HG03196 (cell line): ENCODE data around the gene TBC1D1.

ENCODE experiments used
- ATAC-seq: cut with Tn5 transposase; IDR thresholded peaks from one replicate; pipeline ENCODE4 v1.9.1; 2021; ENCODE audit not compliant: unreplicated experiment

TBC1D1 gene

GRCh38 chr4:38095691-38096090 lies 204.8 kb downstream of the TBC1D1 start:
- no peak for ATAC-seq

GRCh38 chr4:38097818-38098217 lies 206.9 kb downstream of the TBC1D1 start:
- ATAC-seq: no peak

- ATAC-seq: no peak
These were observed 208.2 kb downstream of the TBC1D1 start for GRCh38 chr4:38099020-38099600.

DNA sequence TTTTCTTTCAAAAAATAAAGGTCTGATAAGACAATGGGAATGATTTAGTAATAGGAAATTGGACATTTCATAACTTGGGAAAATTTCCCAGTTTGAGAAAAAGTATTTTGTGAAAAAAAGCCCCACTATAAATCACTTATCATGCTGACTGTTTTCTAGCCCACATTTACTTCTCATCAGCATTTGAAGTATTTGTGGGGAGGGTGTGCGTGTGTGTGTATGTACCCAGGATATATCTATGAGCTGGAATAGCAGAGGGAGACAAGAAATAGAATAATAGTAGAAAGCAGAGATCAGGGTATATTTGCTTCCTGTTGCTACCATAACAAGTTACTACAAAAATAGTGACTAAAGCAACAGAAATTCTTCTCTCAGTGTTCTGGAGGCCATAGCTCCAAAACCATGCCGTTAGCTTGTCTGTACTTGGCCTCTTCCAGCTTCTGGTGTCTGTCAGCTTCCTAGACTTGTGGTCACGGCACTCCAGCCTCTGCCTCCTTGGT lies 209.1 kb downstream of the TBC1D1 start:
- no peak for ATAC-seq

- no peak for ATAC-seq
These were observed 209.8 kb downstream of the TBC1D1 start for GRCh38 chr4:38100474-38101255.

DNA sequence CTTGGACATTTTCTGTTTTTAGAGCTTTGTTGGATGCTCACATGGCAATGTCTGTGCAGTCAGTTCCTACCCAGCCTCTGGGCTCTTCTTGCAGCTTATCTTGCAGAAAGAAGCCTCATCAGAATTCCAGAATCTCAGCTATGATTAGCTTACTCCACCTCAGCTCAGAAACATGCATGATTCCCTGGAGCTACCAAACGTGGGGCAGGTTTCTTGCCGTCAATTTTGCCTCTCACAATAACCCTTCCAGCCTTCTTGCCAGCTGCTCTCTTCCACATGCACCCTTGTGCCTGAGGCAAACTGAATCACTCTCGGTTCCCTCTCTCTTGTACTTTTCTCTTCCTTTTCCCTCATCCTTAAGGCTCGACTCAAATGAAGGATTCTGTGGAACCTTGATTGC lies 210.7 kb downstream of the TBC1D1 start:
- no peak for ATAC-seq

GRCh38 chr4:38102957-38103588 lies 212.2 kb downstream of the TBC1D1 start:
- ATAC-seq: no peak

- peak; percentile 79 for ATAC-seq
These were observed 214.8 kb downstream of the TBC1D1 start for GRCh38 chr4:38105475-38106220.

- no peak for ATAC-seq
These were observed 215.4 kb downstream of the TBC1D1 start for GRCh38 chr4:38106311-38106710.

GRCh38 chr4:38106886-38107514 lies 216.1 kb downstream of the TBC1D1 start:
- ATAC-seq: no peak

DNA sequence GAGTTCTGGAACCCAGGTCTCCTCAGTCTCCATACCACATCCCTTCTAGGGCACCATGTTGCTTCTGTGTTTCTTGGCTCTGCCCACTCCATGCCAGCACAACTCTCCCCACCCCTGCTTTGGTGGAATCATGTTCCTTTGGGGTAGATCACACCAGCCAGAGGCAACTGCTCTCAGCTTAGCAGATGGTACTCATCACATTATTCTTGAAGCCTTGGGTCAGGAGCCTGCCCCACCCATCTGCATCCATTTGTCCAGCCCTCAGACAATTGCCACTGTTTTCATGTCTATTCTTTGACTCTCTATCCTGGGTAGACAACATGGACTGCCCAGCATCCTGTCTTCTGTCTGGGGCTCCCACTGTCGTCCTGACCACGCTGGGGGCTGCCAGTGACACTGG lies 216.9 kb downstream of the TBC1D1 start:
- no peak for ATAC-seq

DNA sequence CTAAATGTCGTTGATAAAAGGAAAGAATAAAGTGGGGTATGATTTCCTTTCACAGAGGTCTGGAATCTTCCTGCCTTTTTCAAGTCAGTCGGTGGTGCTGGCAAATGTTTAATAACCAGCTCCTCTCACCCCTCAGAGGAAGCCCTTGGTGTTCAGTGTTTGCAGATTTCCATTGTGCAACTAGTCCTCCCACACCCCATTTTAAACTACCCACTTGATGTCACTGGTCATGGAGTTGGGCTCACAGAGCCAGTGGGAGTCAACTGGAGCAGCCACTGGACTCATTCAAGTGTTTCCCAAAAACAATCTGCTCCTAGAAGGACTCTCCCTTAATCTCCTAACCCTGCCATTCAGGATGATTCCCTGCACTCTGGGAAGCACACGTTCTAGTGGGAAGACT lies 218.5 kb downstream of the TBC1D1 start:
- ATAC-seq: no peak

GRCh38 chr4:38109896-38110295 lies 219.0 kb downstream of the TBC1D1 start:
- no peak for ATAC-seq

GRCh38 chr4:38111024-38111423 lies 220.1 kb downstream of the TBC1D1 start:
- no peak for ATAC-seq

- no peak for ATAC-seq
These were observed 220.8 kb downstream of the TBC1D1 start for GRCh38 chr4:38111717-38112116.

- ATAC-seq: no peak
These were observed 222.2 kb downstream of the TBC1D1 start for GRCh38 chr4:38113132-38113531.

GRCh38 chr4:38113551-38113950 lies 222.7 kb downstream of the TBC1D1 start:
- ATAC-seq: no peak

GRCh38 chr4:38114386-38115150 lies 223.7 kb downstream of the TBC1D1 start:
- ATAC-seq: no peak

- ATAC-seq: no peak
These were observed 224.7 kb downstream of the TBC1D1 start for GRCh38 chr4:38115601-38116000.

- no peak for ATAC-seq
These were observed 226.7 kb downstream of the TBC1D1 start for GRCh38 chr4:38117591-38117990.
